NK-92 (cell line): Measurements from ENCODE around the gene TMEM117.

ENCODE experiments used
- DNase-seq: peaks from one replicate; lab custom pipeline; 2025; ENCODE audit not compliant: unreplicated experiment; lab: John Stamatoyannopoulos, UW

The TMEM117 gene

GRCh38 chr12:43883748-43884147, 47.9 kb downstream of the TMEM117 start:
- no peak for DNase-seq

- DNase-seq = no peak
These were observed 49.0 kb downstream of the TMEM117 start for GRCh38 chr12:43884683-43885410.

- DNase-seq = no peak
These were observed 51.5 kb downstream of the TMEM117 start for GRCh38 chr12:43887397-43887796.

GRCh38 chr12:43891856-43892574, 56.1 kb downstream of the TMEM117 start:
- DNase-seq = no peak

GRCh38 chr12:43893670-43894069, 57.8 kb downstream of the TMEM117 start:
- DNase-seq = no peak

- no peak for DNase-seq
These were observed 59.8 kb downstream of the TMEM117 start for GRCh38 chr12:43895580-43896206.

GRCh38 chr12:43896496-43896895, 60.6 kb downstream of the TMEM117 start:
- no peak for DNase-seq

- no peak for DNase-seq
These were observed 62.6 kb downstream of the TMEM117 start for GRCh38 chr12:43898474-43898873.

- DNase-seq = no peak
These were observed 63.7 kb downstream of the TMEM117 start for GRCh38 chr12:43899574-43899973.

GRCh38 chr12:43903686-43904085, 67.8 kb downstream of the TMEM117 start:
- no peak for DNase-seq

GRCh38 chr12:43912859-43913258, 77.0 kb downstream of the TMEM117 start:
- DNase-seq = no peak

GRCh38 chr12:43914391-43914790, 78.5 kb downstream of the TMEM117 start:
- no peak for DNase-seq

GRCh38 chr12:43914923-43915468, 79.1 kb downstream of the TMEM117 start:
- DNase-seq = no peak

GRCh38 chr12:43917896-43918295, 82.0 kb downstream of the TMEM117 start:
- no peak for DNase-seq

- no peak for DNase-seq
These were observed 85.9 kb downstream of the TMEM117 start for GRCh38 chr12:43921666-43922337.

GRCh38 chr12:43930032-43930431, 94.2 kb downstream of the TMEM117 start:
- DNase-seq = no peak

- no peak for DNase-seq
These were observed 95.3 kb downstream of the TMEM117 start for GRCh38 chr12:43931187-43931586.

GRCh38 chr12:43935581-43935980, 99.7 kb downstream of the TMEM117 start:
- no peak for DNase-seq

- no peak for DNase-seq
These were observed 102.1 kb downstream of the TMEM117 start for GRCh38 chr12:43937947-43938346.

- no peak for DNase-seq
These were observed 106.5 kb downstream of the TMEM117 start for GRCh38 chr12:43942379-43942778.

- DNase-seq = no peak
These were observed 110.1 kb downstream of the TMEM117 start for GRCh38 chr12:43945983-43946382.
